WTC11 (cell line): ENCODE data around the gene CRELD2.

ENCODE experiments used
- CREB1 ChIP-seq: sonication (generic); formaldehyde crosslinking; IDR thresholded peaks from 2 replicates; pipeline ENCODE4 v1.8.0; 2023; ENCODE audit warnings: mild to moderate bottlenecking, missing genetic modification reagents
- ESRRA ChIP-seq: sonication (generic); formaldehyde crosslinking; IDR thresholded peaks from 2 replicates; pipeline ENCODE4 v1.8.1; 2022; ENCODE audit warnings: mild to moderate bottlenecking, missing genetic modification reagents, borderline replicate concordance
- TF ChIP-seq, protein P1 (sequence below): fragments of 200-600 bp; IDR thresholded peaks from 2 replicates; pipeline ENCODE4 v1.8.0; 2022; ENCODE audit warnings: antibody characterized with exemption
- TF ChIP-seq, protein P2 (sequence below): sonication (generic); formaldehyde crosslinking; IDR thresholded peaks from 2 replicates; pipeline ENCODE4 v1.8.1; 2023; ENCODE audit warnings: mild to moderate bottlenecking, moderate library complexity, missing genetic modification reagents
- TF ChIP-seq, protein P3 (sequence below): sonication (generic); formaldehyde crosslinking; IDR thresholded peaks from 2 replicates; pipeline ENCODE4 v1.8.1; 2022; ENCODE audit warnings: mild to moderate bottlenecking, moderate library complexity, missing genetic modification reagents
- TF ChIP-seq, protein P4 (sequence below): sonication (generic); formaldehyde crosslinking; IDR thresholded peaks from 2 replicates; pipeline ENCODE4 v1.8.0; 2022; ENCODE audit warnings: missing genetic modification reagents

DNA sequence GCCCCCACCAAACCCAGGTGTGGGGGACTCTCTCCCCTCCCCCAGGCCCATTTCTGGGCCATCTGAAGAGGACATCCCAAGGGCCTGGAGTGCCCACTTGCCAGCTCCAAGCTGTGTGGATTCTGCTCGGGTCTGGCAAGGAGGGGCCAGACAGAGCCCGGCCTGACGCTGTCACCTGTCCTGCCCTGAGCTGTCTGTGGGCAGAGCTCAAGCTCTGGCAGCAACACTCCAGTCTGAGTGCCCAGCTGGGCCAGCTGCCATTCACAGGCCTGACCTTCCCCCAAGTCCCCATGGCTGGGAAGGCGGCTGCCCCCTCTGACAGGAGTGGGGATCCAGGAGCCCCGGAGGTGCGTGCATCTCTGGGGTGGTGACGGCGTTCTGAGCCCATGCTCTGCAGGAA lies 35.9 kb downstream of the CRELD2 start:
- no peak for TF ChIP-seq CREB1 (CRISPR knock-in tag)
- TF ChIP-seq, protein P1, sequence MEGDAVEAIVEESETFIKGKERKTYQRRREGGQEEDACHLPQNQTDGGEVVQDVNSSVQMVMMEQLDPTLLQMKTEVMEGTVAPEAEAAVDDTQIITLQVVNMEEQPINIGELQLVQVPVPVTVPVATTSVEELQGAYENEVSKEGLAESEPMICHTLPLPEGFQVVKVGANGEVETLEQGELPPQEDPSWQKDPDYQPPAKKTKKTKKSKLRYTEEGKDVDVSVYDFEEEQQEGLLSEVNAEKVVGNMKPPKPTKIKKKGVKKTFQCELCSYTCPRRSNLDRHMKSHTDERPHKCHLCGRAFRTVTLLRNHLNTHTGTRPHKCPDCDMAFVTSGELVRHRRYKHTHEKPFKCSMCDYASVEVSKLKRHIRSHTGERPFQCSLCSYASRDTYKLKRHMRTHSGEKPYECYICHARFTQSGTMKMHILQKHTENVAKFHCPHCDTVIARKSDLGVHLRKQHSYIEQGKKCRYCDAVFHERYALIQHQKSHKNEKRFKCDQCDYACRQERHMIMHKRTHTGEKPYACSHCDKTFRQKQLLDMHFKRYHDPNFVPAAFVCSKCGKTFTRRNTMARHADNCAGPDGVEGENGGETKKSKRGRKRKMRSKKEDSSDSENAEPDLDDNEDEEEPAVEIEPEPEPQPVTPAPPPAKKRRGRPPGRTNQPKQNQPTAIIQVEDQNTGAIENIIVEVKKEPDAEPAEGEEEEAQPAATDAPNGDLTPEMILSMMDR = no peak
- TF ChIP-seq ESRRA = no peak
- TF ChIP-seq, protein P2, sequence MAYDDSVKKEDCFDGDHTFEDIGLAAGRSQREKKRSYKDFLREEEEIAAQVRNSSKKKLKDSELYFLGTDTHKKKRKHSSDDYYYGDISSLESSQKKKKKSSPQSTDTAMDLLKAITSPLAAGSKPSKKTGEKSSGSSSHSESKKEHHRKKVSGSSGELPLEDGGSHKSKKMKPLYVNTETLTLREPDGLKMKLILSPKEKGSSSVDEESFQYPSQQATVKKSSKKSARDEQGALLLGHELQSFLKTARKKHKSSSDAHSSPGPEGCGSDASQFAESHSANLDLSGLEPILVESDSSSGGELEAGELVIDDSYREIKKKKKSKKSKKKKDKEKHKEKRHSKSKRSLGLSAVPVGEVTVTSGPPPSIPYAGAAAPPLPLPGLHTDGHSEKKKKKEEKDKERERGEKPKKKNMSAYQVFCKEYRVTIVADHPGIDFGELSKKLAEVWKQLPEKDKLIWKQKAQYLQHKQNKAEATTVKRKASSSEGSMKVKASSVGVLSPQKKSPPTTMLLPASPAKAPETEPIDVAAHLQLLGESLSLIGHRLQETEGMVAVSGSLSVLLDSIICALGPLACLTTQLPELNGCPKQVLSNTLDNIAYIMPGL (CRISPR knock-in tag) = no peak
- TF ChIP-seq, protein P3, sequence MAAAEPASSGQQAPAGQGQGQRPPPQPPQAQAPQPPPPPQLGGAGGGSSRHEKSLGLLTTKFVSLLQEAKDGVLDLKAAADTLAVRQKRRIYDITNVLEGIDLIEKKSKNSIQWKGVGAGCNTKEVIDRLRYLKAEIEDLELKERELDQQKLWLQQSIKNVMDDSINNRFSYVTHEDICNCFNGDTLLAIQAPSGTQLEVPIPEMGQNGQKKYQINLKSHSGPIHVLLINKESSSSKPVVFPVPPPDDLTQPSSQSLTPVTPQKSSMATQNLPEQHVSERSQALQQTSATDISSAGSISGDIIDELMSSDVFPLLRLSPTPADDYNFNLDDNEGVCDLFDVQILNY (CRISPR knock-in tag) = no peak
- TF ChIP-seq, protein P4, sequence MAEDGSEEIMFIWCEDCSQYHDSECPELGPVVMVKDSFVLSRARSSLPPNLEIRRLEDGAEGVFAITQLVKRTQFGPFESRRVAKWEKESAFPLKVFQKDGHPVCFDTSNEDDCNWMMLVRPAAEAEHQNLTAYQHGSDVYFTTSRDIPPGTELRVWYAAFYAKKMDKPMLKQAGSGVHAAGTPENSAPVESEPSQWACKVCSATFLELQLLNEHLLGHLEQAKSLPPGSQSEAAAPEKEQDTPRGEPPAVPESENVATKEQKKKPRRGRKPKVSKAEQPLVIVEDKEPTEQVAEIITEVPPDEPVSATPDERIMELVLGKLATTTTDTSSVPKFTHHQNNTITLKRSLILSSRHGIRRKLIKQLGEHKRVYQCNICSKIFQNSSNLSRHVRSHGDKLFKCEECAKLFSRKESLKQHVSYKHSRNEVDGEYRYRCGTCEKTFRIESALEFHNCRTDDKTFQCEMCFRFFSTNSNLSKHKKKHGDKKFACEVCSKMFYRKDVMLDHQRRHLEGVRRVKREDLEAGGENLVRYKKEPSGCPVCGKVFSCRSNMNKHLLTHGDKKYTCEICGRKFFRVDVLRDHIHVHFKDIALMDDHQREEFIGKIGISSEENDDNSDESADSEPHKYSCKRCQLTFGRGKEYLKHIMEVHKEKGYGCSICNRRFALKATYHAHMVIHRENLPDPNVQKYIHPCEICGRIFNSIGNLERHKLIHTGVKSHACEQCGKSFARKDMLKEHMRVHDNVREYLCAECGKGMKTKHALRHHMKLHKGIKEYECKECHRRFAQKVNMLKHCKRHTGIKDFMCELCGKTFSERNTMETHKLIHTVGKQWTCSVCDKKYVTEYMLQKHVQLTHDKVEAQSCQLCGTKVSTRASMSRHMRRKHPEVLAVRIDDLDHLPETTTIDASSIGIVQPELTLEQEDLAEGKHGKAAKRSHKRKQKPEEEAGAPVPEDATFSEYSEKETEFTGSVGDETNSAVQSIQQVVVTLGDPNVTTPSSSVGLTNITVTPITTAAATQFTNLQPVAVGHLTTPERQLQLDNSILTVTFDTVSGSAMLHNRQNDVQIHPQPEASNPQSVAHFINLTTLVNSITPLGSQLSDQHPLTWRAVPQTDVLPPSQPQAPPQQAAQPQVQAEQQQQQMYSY (CRISPR knock-in tag) = no peak
